HepG2 (cell line): Measurements from ENCODE around the gene HOXD9.

Experiments used
- BRCA1 ChIP-seq: sonication (generic); formaldehyde crosslinking; IDR thresholded peaks from 2 replicates; pipeline ENCODE4 v1.4.0; 2020; ENCODE audit warnings: missing genetic modification reagents
- ELF4 ChIP-seq: sonication (generic); formaldehyde crosslinking; IDR thresholded peaks from 2 replicates; pipeline ENCODE4 v1.5.0; 2020; ENCODE audit warnings: missing genetic modification reagents, mild to moderate bottlenecking, moderate library complexity, borderline replicate concordance
- EP300 ChIP-seq, 3 experiments: sonication (generic) in 1 of 3; formaldehyde crosslinking in 1 of 3; IDR thresholded peaks; 2 replicates each; pipeline versions ENCODE4 v1.5.1 to v1.6.1; 2011 to 2020; ENCODE audit warnings: low read depth in 2 of 3, low read length in 2 of 3, borderline replicate concordance in 1 of 3, improper control_type of control experiment in 1 of 3, mild to moderate bottlenecking in 1 of 3, missing genetic modification reagents in 1 of 3, moderate library complexity in 1 of 3
- MAZ ChIP-seq, 2 experiments: sonication (generic) in 1 of 2; formaldehyde crosslinking in 1 of 2; IDR thresholded peaks; 2 replicates each; pipeline versions ENCODE4 v1.5.0 to v1.6.1; 2012 to 2020; ENCODE audit warnings: low read depth in 2 of 2, mild to moderate bottlenecking in 2 of 2, borderline replicate concordance in 1 of 2, improper control_type of control experiment in 1 of 2, low read length in 1 of 2, missing genetic modification reagents in 1 of 2, moderate library complexity in 1 of 2
- RFX5 ChIP-seq: IDR thresholded peaks from 2 replicates; pipeline ENCODE4 v1.6.1; 2011; ENCODE audit warnings: low read depth, low read length, improper control_type of control experiment
- SALL1 ChIP-seq: sonication (generic); formaldehyde crosslinking; IDR thresholded peaks from 2 replicates; pipeline ENCODE4 v1.8.0; 2022; ENCODE audit warnings: mild to moderate bottlenecking, missing genetic modification reagents
- ZFP36L1 ChIP-seq: sonication (generic); formaldehyde crosslinking; IDR thresholded peaks from 2 replicates; pipeline ENCODE4 v1.8.0; 2022; ENCODE audit warnings: mild to moderate bottlenecking, missing genetic modification reagents, moderate library complexity
- TF ChIP-seq, protein P1 (sequence below): IDR thresholded peaks from 2 replicates; pipeline ENCODE4 v1.6.1; 2016; ENCODE audit warnings: missing genetic modification reagents, missing compliant biosample characterization
- TF ChIP-seq, protein P2 (sequence below): sonication (generic); formaldehyde crosslinking; IDR thresholded peaks from 2 replicates; pipeline ENCODE4 v1.4.0; 2020; ENCODE audit warnings: missing genetic modification reagents
- TF ChIP-seq, protein P3 (sequence below): sonication (generic); formaldehyde crosslinking; IDR thresholded peaks from 2 replicates; pipeline ENCODE4 v1.4.0; 2020; ENCODE audit warnings: mild to moderate bottlenecking, missing genetic modification reagents
- TF ChIP-seq, protein P4 (sequence below): sonication (generic); formaldehyde crosslinking; IDR thresholded peaks from 2 replicates; pipeline ENCODE4 v1.5.0; 2020; ENCODE audit warnings: mild to moderate bottlenecking, missing genetic modification reagents, moderate library complexity

DNA sequence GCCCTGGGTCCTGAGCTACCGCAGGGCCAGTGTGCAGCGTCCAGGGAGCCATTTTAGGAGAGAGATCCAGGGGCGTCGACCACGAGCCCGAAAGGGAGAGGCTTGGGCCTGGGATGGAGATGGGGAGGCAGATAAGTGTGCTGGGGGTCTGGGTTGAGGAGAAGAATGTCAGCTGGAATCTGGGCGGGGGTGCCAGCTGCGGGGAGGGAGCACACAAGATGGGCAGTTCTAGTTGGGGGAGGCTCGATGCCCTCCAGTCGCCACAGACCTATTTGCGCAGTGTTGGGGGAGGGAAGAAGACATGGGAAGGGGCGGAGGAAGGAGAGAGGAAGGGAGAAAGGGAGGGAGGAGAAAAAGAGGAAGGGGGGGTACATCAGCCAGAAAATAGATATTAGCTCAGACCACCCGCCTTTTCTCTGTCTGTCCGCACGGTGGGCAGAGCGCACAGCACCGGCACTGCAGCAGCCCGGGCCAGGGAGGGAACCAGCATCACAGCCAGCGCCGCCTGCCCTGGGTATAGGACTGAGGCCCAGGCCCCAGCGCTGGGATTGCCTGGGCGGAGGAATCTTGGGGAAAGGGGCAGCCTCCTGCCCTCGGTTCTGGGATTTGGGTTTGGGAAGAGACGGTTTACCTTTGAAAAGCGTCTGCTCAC lies 17.3 kb upstream of the HOXD9 start:
- TF ChIP-seq, protein P1, sequence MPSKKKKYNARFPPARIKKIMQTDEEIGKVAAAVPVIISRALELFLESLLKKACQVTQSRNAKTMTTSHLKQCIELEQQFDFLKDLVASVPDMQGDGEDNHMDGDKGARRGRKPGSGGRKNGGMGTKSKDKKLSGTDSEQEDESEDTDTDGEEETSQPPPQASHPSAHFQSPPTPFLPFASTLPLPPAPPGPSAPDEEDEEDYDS (CRISPR knock-in tag): no peak
- TF ChIP-seq, protein P2, sequence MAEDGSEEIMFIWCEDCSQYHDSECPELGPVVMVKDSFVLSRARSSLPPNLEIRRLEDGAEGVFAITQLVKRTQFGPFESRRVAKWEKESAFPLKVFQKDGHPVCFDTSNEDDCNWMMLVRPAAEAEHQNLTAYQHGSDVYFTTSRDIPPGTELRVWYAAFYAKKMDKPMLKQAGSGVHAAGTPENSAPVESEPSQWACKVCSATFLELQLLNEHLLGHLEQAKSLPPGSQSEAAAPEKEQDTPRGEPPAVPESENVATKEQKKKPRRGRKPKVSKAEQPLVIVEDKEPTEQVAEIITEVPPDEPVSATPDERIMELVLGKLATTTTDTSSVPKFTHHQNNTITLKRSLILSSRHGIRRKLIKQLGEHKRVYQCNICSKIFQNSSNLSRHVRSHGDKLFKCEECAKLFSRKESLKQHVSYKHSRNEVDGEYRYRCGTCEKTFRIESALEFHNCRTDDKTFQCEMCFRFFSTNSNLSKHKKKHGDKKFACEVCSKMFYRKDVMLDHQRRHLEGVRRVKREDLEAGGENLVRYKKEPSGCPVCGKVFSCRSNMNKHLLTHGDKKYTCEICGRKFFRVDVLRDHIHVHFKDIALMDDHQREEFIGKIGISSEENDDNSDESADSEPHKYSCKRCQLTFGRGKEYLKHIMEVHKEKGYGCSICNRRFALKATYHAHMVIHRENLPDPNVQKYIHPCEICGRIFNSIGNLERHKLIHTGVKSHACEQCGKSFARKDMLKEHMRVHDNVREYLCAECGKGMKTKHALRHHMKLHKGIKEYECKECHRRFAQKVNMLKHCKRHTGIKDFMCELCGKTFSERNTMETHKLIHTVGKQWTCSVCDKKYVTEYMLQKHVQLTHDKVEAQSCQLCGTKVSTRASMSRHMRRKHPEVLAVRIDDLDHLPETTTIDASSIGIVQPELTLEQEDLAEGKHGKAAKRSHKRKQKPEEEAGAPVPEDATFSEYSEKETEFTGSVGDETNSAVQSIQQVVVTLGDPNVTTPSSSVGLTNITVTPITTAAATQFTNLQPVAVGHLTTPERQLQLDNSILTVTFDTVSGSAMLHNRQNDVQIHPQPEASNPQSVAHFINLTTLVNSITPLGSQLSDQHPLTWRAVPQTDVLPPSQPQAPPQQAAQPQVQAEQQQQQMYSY (CRISPR knock-in tag): no peak
- TF ChIP-seq EP300 (IDR thresholded peaks at IDR 0.05; ENCODE audit: low read depth in 2 of 2, low read length in 2 of 2) (no peak), EP300 (CRISPR knock-in tag; IDR thresholded peaks at IDR 0.05; ENCODE audit: borderline replicate concordance) (no peak), SALL1 (CRISPR knock-in tag) (no peak), RFX5 (no peak), MAZ (IDR thresholded peaks at IDR 0.05; ENCODE audit: borderline replicate concordance, low read depth, low read length) (no peak), MAZ (CRISPR knock-in tag; IDR thresholded peaks at IDR 0.05; ENCODE audit: low read depth) (no peak), ZFP36L1 (CRISPR knock-in tag) (no peak), ELF4 (CRISPR knock-in tag) (no peak), BRCA1 (CRISPR knock-in tag) (no peak)
- TF ChIP-seq, protein P3, sequence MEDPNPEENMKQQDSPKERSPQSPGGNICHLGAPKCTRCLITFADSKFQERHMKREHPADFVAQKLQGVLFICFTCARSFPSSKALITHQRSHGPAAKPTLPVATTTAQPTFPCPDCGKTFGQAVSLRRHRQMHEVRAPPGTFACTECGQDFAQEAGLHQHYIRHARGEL: no peak
- TF ChIP-seq, protein P4, sequence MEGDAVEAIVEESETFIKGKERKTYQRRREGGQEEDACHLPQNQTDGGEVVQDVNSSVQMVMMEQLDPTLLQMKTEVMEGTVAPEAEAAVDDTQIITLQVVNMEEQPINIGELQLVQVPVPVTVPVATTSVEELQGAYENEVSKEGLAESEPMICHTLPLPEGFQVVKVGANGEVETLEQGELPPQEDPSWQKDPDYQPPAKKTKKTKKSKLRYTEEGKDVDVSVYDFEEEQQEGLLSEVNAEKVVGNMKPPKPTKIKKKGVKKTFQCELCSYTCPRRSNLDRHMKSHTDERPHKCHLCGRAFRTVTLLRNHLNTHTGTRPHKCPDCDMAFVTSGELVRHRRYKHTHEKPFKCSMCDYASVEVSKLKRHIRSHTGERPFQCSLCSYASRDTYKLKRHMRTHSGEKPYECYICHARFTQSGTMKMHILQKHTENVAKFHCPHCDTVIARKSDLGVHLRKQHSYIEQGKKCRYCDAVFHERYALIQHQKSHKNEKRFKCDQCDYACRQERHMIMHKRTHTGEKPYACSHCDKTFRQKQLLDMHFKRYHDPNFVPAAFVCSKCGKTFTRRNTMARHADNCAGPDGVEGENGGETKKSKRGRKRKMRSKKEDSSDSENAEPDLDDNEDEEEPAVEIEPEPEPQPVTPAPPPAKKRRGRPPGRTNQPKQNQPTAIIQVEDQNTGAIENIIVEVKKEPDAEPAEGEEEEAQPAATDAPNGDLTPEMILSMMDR (CRISPR knock-in tag): no peak
